ENCODE measurements around the gene CCDC178.

DNA sequence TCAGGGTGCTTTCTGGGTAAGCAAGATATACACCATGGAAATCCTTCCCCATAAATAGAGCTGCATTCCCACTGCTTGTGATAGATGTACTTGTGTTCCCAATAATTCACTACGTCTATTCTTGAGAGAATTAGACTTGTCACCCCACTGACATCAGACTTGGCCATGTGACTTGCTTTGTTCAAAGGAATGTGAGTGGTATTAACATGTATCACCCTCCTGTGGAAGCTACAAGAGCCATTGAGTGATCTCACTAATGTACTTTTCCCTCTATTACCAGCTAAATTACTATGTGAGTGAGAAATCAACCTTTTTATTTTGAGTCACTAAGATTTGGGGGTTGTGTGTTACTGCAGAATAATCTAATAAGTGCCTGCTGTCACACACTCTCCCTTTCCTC is 176.0 kb downstream of the CCDC178 start:
- TF ChIP-seq CHD4 (IDR thresholded peaks at IDR 0.05; ENCODE audit: borderline replicate concordance) (no peak), ZNF302 (CRISPR knock-in tag; IDR thresholded peaks at IDR 0.05) (no peak), CEBPB (IDR thresholded peaks at IDR 0.05) (no peak), ESRRA (IDR thresholded peaks at IDR 0.05; ENCODE audit: borderline replicate concordance, low read length) (no peak), RAD21 (conservative IDR thresholded peaks at IDR 0.05 in 1 of 2, IDR thresholded peaks at IDR 0.05 in 1 of 2) (no peak), SMC3 (IDR thresholded peaks at IDR 0.05) (no peak), BCL3 (IDR thresholded peaks at IDR 0.05) (no peak), POLR2A (IDR thresholded peaks at IDR 0.05; ENCODE audit: low read length) (no peak), NFE2L2 (conservative IDR thresholded peaks at IDR 0.05; ENCODE audit: low read length) (no peak), HOXB13 (CRISPR knock-in tag; IDR thresholded peaks at IDR 0.05; ENCODE audit: low read depth) (no peak), PHF8 (IDR thresholded peaks at IDR 0.05; ENCODE audit: borderline replicate concordance, low read depth) (no peak), JUNB (IDR thresholded peaks at IDR 0.05) (no peak)
- TF ChIP-seq, protein P1, sequence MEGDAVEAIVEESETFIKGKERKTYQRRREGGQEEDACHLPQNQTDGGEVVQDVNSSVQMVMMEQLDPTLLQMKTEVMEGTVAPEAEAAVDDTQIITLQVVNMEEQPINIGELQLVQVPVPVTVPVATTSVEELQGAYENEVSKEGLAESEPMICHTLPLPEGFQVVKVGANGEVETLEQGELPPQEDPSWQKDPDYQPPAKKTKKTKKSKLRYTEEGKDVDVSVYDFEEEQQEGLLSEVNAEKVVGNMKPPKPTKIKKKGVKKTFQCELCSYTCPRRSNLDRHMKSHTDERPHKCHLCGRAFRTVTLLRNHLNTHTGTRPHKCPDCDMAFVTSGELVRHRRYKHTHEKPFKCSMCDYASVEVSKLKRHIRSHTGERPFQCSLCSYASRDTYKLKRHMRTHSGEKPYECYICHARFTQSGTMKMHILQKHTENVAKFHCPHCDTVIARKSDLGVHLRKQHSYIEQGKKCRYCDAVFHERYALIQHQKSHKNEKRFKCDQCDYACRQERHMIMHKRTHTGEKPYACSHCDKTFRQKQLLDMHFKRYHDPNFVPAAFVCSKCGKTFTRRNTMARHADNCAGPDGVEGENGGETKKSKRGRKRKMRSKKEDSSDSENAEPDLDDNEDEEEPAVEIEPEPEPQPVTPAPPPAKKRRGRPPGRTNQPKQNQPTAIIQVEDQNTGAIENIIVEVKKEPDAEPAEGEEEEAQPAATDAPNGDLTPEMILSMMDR (IDR thresholded peaks at IDR 0.05): no peak
- TF ChIP-seq, protein P2, sequence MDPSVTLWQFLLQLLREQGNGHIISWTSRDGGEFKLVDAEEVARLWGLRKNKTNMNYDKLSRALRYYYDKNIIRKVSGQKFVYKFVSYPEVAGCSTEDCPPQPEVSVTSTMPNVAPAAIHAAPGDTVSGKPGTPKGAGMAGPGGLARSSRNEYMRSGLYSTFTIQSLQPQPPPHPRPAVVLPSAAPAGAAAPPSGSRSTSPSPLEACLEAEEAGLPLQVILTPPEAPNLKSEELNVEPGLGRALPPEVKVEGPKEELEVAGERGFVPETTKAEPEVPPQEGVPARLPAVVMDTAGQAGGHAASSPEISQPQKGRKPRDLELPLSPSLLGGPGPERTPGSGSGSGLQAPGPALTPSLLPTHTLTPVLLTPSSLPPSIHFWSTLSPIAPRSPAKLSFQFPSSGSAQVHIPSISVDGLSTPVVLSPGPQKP (IDR thresholded peaks at IDR 0.05; ENCODE audit: low read depth, low read length): no peak
